Esophagus muscularis mucosa (tissue), 4 donors: ENCODE results near the gene NPHP1. TPM values are rescaled to one million over a fixed set of nuclear protein-coding genes. Genes with fewer than 3 reads are reported as not detected.
"Not testable (repeated sequence)": the region's sequence is repeated elsewhere in the genome, so short reads cannot be mapped to it uniquely, and the experiment has no call there.

Experiments used
- DNase-seq: peaks from one replicate; pipeline ENCODE4 v3.0.0-alpha.2; 2017; ENCODE audit errors: extremely low spot score
- H3K27ac ChIP-seq, 4 donors: fragments of 200-600 bp; sonication (generic); replicated peaks in 1 of 4; 1 replicate in 3 of 4; 2 replicates in 1 of 4; pipeline ENCODE4 v1.5.1; 2016 to 2019; ENCODE audit warnings: mild to moderate bottlenecking in 1 of 4
- H3K27me3 ChIP-seq, 4 donors: fragments of 200-600 bp; sonication (generic); one replicate each; pipeline versions ENCODE4 v1.5.1 to v1.6.0; 2016 to 2019
- H3K36me3 ChIP-seq, 4 donors: fragments of 200-600 bp; sonication (generic); one replicate each; pipeline ENCODE4 v1.5.1; 2016 to 2019
- H3K4me1 ChIP-seq, 4 donors: fragments of 200-600 bp; sonication (generic); one replicate each; pipeline ENCODE4 v1.5.1; 2016 to 2019
- H3K4me3 ChIP-seq, 4 donors: fragments of 200-600 bp; sonication (generic); 1 replicate in 2 of 4; 2 replicates in 2 of 4; pipeline ENCODE4 v1.5.1; 2016 to 2019; ENCODE audit warnings: mild to moderate bottlenecking in 4 of 4, moderate library complexity in 1 of 4
- H3K9me3 ChIP-seq, 4 donors: fragments of 200-600 bp; sonication (generic); 1 replicate in 3 of 4; 2 replicates in 1 of 4; pipeline ENCODE4 v1.5.1; 2016 to 2019
- WGBS: methylation state at CpG from one replicate; pipeline ENCODE4 v1.1.5; 2018; 5-methylcytosine and 5-hydroxymethylcytosine counted together
- intact Hi-C: fragments of 100-400 bp; cut with DNase I; formaldehyde crosslinking; loops from one replicate; pipeline ENCODE4 v1.15.1; 2023
- small RNA-seq, 3 donors: library from RNA; depleted of rRNA; stranded (forward); fragments of <200 nt; gene quantifications; one replicate each; pipeline ENCODE3, GENCODE V24; 2016
- total RNA-seq, 4 donors: library from RNA; depleted of rRNA; stranded (reverse); fragments of >200 nt; gene quantifications; one replicate each; pipeline versions ENCODE4 v1.1.0 to v1.2.1, GENCODE V29; 2016

The NPHP1 gene
- total RNA-seq, 4 donors from 2014 or later, result 6.3 to 9.7 (median 7.3) TPM

GRCh38 chr2:110075896-110076295 lies 128.9 kb downstream of the NPHP1 start:
- H3K4me3 ChIP-seq, H3K36me3 ChIP-seq, intact Hi-C loops, H3K4me1 ChIP-seq, H3K9me3 ChIP-seq, H3K27me3 ChIP-seq, DNase-seq, H3K27ac ChIP-seq: not testable (repeated sequence)
- WGBS, result no CpG with 5 or more reads among the region's 4 CpGs

Small RNAs within 50 kb of the gene (small RNA-seq; reads per million reads assigned to genes)
- 0 reads per million in 3 donors for gene MIR4436B1

Other genes starting within 250 kb of the NPHP1 start
- 10 to 100 TPM in 3 of 4 donors, 1 to 10 TPM in 1; 5.0 to 20.4 (median 18.1) TPM for gene MALL, start 89.2 kb downstream of the NPHP1 start, total RNA-seq
- 100 to 1,000 TPM in 3 of 4 donors, 10 to 100 TPM in 1; 78.2 to 186 (median 136) TPM for gene MTLN, start 7.5 kb upstream of the NPHP1 start, total RNA-seq